Measurements from ENCODE around the gene ITPKA.

The ITPKA gene

DNA sequence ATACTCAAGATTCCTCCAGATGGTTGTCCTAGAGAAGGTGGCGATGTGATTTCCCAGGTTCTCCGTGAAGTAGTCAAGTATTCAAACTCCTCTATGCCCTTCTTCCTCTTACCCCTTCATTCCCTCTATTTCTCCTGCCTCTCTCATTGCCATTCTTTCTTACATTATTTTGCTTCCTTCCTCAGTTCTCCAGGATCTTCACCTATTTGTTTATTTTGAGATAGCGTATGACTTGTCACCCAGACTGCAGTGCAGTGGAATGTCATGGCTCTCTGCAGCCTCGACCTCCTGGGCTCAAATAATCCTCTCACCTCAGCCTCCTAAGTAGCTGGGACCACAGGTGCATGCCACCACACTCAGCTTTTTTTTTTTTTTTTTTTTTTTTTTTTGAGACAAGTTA is 1.8 kb upstream of the ITPKA start:
- no peak for DNase-seq

DNA sequence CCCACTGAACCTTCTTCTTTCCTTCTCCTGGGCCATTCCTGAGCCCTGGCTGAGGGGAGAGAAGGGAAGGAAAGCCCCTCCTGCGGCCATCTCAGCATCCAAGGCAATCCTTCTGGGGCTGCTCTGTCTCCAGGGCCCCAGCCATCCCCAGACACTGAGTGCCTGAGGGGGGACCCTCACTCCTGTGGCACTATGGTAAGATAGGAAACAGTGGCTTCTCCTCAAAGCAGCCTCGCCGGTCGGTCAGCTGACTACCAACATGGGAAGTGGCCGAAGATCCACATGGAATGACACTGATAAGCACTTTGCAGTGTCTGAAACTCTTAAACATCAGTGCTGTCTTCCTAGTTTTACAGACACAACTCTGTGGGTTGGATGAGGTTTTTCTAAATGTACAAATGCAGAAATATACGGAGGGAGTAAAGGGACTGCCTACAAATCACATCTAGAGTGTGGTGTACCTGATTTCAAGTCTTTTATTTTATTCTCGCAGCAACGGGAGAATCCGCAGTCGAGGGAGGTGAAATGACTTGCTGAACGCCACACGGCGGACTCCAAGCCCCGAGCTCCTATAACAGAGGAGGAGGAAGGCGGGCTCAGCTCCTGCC is 973 bp upstream of the ITPKA start:
- no peak for DNase-seq

- DNase-seq: no peak
These were observed 172 bp downstream of the ITPKA start for GRCh38 chr15:41493902-41494189.

GRCh38 chr15:41494190-41494921 is 682 bp downstream of the ITPKA start:
- no peak for DNase-seq

- no peak for DNase-seq
These were observed 1.5 kb downstream of the ITPKA start for GRCh38 chr15:41494922-41495735.

- no peak for DNase-seq
These were observed 2.3 kb downstream of the ITPKA start for GRCh38 chr15:41495736-41496599.

- DNase-seq: no peak
These were observed 5.0 kb downstream of the ITPKA start for GRCh38 chr15:41498657-41499056.

- no peak for DNase-seq
These were observed 5.6 kb downstream of the ITPKA start for GRCh38 chr15:41499109-41499851.

DNA sequence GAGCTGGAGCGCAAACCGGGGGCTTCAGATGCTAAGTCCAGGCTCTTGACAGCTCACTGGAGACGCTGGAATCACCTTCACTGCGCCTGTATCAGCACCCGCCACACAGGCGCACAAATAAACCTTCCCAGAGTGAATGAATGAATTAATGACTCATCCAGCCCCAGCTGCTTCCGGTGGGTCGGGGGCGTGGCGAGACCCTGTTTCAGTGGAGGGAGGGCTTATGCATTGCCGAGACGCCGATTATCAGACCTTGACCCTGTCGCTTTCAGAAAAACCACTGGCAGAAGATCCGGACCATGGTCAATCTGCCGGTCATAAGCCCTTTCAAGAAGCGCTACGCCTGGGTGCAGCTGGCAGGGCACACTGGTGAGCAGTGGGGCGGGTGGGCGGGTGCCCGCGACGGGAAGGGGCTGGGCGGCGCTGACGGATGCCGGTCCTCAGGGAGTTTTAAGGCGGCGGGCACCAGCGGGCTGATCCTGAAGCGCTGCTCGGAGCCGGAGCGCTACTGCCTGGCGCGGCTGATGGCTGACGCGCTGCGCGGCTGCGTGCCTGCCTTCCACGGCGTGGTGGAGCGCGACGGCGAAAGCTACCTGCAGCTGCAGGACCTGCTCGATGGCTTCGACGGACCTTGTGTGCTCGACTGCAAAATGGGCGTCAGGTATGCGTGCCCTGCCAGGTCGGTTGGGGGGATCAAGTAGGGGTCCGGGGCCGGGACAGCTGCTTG is 7.7 kb downstream of the ITPKA start:
- DNase-seq: no peak

DNA sequence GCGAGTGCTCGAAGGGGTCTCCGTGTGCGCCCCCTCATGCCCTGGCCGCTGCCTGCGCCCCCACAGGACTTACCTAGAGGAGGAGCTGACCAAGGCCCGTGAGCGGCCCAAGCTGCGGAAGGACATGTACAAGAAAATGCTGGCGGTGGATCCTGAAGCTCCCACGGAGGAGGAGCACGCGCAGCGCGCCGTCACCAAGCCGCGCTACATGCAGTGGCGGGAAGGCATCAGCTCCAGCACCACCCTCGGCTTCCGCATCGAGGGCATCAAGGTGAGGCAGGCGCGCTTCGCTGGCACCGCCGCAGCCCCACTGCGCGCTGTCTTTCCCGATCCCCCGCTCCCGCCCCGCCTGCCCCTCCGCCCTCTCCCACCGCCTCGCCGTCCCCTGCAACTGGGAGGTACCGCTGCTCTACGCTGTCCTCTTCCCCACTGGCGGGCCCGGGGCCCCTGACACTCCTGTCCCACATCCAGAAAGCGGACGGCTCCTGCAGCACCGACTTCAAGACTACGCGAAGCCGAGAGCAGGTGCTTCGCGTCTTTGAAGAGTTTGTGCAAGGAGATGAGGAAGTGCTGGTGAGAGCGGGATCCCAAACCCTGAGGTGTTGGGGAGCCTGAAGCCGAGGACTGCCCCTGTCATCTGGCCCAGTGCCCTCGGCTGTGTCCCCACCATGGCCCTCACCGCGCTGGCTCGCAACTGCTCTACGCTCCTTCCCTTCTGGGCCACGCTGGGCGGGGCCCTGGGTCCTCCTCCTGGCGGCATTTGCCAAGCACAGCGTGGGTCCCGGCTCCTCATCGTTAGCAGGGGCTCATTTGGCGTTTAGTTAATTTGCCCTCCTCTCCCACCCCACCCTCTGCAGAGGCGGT is 8.5 kb downstream of the ITPKA start:
- DNase-seq: no peak

GRCh38 chr15:41502795-41503668 is 9.4 kb downstream of the ITPKA start:
- no peak for DNase-seq

DNA sequence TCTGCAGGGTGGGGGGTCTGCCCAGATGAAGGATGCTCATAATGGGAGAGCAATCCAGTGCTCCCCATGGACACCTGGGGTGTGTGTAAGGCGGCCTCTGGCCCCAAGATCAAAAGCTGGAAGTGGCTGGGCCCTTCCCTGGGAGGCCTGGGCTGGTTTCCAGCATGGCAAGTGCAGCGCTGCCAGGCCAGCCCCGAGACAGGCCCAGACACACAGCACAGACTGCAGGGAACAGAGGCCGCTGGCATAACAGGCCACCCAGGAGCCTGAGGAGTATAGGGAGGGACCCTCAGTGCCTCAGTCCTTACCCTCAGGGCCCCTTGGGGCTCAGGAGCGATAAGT is 10.0 kb downstream of the ITPKA start:
- no peak for DNase-seq

GRCh38 chr15:41504751-41505492 is 11.2 kb downstream of the ITPKA start:
- no peak for DNase-seq

DNA sequence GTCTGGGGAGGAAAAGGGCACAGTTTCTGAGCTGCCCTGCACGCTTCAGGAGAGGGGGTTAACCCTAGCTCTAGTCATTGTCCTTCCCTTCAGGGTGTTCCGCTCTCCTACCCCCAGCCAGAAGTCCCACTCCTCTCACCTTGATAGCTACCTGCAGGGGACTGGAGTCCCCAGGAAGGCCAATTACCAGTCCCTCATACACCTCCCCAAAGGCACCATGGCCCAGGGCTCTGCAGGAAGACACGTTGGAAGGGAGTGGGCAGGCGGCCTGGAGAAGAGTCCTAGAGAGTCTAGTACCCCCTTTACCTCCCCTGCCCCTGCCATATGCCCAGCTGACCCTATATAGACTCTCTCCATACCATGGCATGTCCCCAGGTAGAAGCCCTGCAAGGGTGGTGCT is 12.1 kb downstream of the ITPKA start:
- no peak for DNase-seq

DNA sequence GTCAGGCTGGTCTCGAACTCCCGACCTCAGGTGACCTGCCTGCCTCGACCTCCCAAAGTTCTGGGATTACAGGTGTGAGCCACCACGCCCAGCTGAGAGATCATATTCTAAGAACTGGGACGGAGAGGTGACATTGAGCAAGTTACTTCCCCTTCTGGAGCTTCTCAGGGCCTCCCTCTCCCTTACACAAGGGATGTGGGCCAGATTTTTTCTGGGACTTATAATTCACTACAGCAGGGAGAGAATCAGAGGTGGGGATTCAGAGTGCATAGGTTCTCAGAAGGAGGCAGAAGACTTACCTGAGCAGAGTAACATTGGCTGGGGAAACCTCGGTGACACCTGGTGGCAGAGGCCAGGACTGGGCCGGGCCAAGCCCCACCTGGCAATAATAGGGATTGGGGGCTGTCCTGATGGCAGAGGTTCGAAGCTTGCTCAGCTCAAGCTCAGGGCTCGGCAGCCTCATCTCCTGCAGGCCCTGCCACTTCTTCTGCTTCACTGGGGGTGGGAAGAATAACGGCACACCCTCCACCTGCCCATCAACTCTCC is 13.2 kb downstream of the ITPKA start:
- no peak for DNase-seq

- no peak for DNase-seq
These were observed 14.2 kb downstream of the ITPKA start for GRCh38 chr15:41507820-41508290.

GRCh38 chr15:41510728-41511127 is 17.1 kb downstream of the ITPKA start:
- no peak for DNase-seq

DNA sequence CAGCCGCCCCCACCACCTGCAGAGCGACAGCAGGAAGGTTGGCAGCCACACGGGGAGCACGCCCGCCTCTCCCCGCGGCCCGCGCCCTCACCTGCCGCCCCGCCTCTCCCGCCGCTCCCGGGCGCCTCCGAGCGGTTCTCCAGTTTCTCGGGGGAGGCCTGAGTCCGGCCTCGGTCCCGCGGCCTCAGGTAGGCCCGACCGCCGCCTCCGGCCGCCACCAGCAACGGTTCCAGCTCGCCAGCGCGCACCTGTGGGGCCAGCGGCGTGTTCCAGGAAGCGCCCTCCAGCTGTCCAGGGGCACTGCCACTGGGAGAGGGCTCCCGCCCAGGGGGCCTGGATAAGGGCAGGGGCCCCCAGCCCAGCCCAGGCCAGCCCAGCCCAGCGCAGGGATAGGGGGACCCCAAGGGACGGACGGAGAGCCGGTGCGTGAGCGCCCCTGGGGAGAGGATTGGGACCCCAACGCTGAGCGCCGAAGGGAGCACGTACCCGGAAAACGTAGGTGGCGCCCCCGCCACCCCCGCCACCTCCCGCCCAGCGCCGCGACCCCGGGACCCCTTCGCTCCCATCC is 17.7 kb downstream of the ITPKA start:
- DNase-seq: no peak
